KBM-7 (cell line): ENCODE data around the gene NXPE4.
"Not testable (repeated sequence)": the region's sequence is repeated elsewhere in the genome, so short reads cannot be mapped to it uniquely, and the experiment has no call there.

Experiments
- DNase-seq: peaks from one replicate; pipeline ENCODE4 v3.0.0-alpha.2; 2015
- in situ Hi-C: fragments of 300-500 bp; cut with MboI; formaldehyde crosslinking; loops from 2 replicates; pipeline ENCODE4 v1.14.3; 2020; ENCODE audit warnings: low sequenced_read_pairs, low pct_unique_long_range_greater_than_20kb, mixed read lengths

The NXPE4 gene

DNA sequence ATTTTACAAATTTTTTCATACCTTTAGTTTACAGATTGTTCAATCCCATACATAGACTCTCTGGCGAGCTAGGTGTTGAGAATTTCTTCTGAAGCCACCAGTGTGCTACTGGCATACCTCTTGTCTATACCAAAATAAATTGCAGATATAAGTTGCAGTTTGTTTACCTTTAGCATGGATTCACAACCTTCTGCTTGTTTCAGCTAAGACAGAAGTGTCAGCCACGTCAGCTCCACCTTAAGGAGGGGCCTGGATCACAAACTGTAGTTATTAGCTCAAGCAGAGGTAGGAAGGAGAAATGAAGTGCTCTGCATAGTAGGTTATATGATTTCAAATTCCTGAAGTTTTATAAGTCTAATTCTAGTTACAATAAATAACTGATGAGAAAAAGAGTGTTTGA lies at the start of gene NXPE4:
NXPE4 (minus strand) TSS at position 216 of the 400 bp plus-strand sequence. CDS start 1,027 bp downstream, outside the sequence.
- in situ Hi-C loops = no loop called here
- no peak for DNase-seq

DNA sequence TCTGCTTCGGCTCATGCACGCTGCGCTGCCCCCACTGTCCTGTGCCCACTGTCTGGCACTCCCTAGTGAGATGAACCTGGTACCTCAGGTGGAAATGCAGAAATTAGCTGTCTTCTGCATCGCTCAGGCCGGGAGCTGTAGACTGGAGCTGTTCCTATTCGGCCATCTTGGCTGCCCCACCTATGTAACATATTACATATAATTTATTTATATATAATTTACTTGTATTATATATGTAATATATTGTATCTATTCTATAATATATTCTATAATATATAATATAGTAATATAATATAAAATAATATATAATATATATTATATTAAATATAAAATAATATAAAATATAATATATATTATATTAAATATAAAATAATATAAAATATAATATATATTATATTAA lies 43.9 kb upstream of the NXPE4 start:
- DNase-seq, in situ Hi-C loops: not testable (repeated sequence)

DNA sequence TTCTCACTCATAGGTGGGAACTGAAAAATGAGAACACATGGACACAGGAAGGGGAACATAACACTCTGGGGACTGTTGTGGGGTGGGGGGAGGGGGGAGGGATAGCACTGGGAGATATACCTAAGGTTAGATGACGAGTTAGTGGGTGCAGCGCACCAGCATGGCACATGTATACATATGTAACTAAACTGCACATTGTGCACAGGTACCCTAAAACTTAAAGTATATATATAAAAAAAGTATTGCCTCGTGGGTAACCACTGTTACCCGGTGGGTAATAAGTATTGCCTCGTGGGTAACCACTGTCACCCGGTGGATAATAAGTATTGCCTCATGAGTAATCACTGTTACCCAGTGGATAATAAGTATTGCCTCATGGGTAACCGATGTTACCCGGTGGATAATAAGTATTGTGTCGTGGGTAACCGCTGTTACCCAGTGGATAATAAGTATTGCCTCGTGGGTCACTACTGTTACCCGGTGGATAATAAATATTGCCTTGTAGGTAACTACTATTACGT lies 35.9 kb upstream of the NXPE4 start:
- DNase-seq = peak; percentile 52
- in situ Hi-C loops = not testable (repeated sequence)

DNA sequence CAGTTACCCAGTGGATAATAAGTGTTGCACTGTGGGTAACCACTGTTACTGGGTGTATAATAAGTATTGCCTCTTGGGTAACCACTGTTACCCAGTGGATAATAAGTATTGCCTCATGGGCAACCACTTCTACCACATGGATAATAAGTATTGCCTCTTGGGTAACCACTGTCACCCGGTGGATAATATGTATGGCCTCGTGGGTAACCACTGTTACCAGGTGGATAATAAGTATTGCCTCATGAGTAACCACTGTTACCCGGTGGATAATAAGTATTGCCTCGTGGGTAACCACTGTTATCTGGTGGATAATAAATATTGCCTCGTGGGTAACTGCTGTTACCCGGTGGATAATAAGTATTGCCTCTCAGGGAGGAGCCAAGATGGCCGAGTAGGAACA lies 29.7 kb upstream of the NXPE4 start:
- no peak for DNase-seq
- in situ Hi-C loops = no loop called here

DNA sequence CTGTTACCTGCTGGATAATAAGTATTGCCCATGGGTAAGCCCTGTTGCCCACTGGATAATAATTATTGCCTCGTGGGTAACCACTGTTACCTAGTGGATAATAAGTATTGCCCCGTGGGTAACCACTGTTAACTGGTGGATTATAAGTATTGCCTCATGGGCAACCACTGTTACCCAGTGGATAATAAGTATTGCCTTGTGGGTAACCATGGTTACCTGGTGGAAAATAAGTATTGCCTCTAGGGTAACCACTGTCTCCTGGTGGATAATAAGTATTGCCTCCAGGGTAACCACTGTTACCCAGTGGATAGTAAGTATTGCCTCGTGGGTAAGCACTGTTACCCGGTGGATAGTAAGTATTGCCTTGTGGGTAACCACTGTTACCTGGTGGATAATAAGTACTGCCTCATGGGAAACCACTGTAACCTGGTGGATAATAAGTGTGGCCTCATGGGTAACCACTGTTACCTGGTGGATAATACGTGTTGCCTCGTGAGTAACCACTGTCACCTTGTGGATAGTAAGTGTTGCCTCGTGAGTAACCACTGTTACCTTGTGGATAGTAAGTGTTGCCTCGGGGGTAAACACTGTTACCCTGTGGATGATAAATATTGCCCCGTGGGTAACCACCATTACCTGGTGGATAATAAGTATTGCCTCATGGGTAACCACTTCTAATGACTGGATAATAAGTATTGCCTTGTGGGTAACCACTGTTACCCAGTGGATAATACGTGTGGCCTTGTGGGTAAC lies 29.0 kb upstream of the NXPE4 start:
- DNase-seq = no peak
- in situ Hi-C loops = no loop called here

DNA sequence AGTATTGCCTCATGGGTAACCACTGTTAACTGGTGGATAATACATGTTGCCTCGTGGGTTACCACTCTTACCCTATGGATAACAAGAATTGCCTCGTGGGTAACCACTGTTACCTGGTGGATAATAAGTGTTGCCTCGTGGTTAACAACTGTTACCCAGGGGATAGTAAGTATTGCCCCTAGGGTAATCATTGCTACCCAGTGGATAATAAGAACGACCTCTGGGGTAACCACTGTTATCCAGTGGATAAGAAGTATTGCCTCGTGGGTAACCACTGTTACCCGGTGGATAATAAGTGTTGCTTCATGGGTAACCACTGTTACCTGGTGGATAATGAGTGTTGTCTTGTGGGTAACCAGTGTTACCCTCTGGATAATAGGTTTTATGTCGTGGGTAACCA lies 28.1 kb upstream of the NXPE4 start:
- in situ Hi-C loops = no loop called here
- DNase-seq = no peak

DNA sequence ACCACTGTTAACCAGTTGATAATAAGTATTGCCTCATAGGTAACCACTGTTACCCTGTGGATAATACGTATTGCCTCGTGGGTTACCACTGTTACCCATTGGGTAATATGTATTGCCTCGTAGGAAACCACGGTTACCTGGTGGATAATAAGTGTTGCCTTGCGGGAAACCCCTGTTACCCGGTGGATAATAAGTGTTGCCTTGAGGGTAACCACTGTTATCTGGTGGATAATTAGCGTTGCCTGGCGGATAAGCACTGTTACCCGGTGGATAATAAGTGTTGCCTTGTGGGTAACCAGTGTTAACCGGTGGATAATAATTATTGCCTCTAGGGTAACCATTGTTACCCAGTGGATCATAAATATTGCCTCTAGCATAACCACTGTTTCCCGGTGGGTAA lies 27.3 kb upstream of the NXPE4 start:
- DNase-seq = no peak

DNA sequence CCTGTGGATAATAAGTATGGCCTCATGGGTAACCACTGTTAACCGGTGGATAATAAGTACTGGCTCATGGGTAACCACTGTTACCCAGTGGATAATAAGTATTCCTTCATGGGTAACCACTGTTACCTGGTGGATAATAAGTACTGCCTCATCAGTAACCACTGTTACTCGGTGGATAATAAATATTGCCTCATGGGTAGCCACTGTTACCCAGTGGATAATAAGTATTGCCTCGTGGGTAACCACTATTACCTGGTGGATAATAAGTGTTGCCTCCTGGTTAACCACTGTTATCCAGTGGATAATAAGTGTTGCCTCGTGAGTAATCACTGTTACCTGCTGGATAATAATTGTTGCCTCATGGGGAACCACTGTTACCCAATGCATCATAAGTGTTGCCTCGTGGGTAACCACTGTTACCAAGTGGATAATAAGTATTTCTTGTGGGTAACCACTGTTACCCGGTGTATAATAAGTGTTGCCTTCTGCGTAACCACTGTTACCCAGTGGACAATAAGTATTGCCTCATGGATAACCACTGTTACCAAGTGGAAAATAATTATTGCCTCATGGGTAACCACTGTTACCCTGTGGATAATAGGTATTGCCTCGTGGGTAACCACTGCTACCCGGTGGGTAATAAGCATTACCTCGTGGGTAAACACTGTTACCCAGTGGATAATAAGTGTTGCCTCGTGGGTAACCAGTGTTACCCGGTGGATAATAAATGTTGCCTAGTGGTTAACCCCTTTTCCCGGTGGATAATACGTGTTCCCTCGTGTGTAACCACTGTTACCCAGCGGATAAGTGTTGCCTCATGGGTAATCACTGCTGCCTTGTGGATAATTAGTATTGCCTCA lies 26.6 kb upstream of the NXPE4 start:
- in situ Hi-C loops = no loop called here
- DNase-seq = no peak

More for the DNA sequence above, 27.3 kb upstream of the NXPE4 start:
- in situ Hi-C loops = no loop called here

DNA sequence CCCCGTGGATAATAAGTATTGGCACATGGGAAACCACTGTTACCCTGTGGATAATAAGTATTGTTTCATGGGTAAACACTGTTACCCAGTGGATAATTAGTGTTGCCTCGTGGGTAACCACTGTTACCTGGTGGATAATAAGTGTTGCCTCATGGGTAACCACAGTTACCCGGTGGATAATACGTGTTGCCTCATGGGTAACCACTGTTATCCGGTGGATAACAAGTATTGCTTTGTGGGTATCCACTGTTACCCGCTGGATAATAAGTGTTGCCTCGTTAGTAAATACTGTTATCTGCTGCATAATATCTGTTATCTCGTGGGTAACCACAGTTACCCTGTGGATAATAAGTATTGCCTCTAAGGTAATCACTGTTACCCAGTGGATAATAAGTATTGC lies 25.5 kb upstream of the NXPE4 start:
- DNase-seq = no peak
- in situ Hi-C loops = no loop called here

DNA sequence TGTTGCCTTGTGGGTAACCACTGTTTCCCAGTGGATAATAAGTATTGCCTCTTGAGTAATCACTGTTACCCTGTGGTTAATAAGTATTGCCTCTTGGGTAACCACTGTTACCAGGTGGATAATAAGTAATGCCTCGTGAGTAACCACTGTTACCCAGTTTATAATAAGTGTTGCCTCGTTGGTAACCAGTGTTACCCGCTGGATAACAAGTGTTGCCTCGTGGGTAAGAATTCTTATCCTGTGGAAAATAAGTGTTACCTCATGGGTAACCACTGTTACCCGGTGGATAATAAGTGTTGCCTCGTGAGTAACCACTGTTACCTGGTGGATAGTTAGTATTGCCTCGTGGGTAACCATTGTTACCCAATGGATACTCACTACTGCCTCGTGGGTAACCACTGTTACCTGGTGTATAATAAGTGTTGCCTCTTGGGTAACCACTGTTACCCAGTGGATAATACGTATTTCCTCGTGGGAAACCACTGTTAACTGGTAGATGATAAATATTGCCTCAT lies 24.1 kb upstream of the NXPE4 start:
- no peak for DNase-seq
- in situ Hi-C loops = no loop called here

DNA sequence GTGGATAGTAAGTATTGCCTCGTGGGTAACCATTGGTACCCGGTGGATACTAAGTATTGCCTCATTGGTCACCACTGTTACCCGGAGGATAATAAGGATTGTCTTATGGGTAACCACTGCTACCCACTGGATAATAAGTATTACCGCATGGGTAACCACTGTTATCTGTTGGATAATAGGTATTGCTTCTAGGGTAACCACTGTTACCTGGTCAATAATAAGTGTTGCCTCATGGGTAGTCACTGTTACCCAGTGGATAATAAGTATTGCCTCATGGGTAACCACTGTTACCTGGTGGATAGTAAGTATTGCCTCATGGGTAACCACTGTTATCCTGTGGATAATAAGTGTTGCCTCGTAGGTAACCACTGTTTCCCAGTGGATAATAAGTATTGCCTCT lies 22.6 kb upstream of the NXPE4 start:
- DNase-seq = no peak
- in situ Hi-C loops = no loop called here

DNA sequence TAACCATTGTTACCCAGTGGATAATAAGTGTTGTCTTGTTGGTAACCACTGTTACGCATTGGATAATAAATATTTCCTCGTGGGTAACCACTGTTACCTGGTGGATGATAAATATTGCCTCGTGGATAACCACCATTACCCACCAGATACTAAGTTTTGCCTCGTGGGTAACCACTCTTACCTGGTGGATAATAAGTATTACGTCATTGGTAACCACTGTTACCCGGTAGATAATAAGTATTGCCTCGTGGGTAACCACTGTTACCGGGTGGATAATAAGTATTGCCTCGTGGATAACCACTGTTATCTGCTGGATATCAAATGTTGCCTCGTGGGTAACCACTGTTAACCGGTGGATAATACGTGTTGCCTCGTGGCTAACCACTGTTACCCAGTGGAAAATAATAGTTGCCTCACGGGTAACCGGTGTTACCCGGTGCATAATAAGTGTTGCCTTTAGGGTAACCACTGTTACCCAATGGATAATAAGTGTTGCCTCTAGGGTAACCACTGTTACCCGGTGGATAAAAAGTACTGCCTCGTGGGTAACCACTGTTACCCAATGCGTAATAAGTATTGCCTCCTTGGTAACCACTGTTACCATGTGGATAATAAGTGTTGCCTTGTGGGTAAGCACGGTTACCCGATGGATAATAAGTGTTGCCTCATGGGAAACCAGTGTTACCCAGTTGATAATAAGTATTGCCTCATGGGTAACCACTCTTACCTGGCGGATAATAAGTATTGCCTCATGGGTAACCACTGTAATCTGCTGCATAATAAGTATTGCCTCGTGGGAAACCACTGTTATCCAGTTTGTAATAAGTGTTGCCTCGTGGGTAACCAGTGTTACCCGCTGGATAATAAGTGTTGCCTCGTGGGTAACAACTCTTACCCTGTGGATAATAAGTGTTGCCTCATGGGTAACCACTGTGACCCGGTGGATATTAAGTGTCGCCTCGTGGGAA lies 21.9 kb upstream of the NXPE4 start:
- in situ Hi-C loops = no loop called here
- DNase-seq = no peak

DNA sequence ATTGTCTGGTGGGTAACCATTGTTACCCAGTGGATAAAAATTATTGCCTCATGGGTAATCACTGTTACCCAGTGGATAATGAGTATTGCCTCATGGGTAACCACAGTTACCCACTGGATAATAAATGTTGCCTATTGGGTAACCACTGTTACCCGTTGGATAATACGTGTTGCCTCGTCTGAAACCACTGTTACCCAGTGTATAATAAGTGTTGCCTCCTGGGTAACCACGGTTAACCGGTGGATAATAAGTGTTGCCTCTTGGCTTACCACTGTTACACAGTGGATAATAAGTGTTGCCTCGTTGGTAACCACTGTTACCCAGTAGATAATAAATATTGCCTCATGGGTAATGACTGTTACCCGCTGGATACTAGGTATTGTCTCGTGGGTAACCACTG lies 20.9 kb upstream of the NXPE4 start:
- in situ Hi-C loops = no loop called here
- DNase-seq = no peak

DNA sequence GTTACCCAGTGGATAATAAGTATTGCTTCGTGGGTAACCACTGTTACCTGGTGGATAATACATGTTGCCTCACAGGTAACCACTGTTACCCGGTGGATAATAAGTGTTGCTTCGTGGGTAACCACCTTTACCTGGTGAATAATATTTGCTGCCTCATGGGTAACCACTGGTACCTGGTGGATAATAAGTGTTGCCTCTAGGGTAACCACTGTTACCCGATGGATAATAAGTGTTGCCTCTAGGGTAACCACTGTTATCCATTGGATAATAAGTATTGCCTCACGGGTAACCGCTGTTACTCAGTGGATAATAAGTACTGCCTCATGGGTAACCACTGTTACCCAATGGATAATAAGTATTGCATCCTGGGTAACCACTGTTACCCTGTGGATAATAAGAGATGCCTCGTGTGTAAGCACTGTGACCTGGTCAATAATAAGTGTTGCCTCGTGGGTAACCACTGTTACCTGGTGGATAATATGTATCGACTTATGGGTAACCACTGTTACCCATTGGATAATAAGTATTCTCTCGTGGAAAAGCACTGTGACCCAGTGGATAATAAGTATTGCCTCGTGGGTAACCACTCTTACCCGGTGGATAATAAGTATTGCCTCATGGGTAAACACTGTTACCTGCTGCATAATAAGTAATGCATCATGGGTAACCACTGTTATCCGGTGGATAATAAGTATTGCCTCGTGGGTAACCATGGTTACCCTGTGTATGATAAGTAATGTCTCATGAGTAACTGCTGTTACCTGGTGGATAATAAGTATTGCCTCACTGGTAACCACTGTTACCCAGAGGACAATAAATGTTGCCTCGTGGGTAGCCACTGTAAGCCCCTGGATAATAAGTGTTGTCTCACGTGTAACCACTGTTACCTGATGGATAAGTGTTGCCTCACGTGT lies 20.1 kb upstream of the NXPE4 start:
- in situ Hi-C loops = no loop called here
- no peak for DNase-seq

DNA sequence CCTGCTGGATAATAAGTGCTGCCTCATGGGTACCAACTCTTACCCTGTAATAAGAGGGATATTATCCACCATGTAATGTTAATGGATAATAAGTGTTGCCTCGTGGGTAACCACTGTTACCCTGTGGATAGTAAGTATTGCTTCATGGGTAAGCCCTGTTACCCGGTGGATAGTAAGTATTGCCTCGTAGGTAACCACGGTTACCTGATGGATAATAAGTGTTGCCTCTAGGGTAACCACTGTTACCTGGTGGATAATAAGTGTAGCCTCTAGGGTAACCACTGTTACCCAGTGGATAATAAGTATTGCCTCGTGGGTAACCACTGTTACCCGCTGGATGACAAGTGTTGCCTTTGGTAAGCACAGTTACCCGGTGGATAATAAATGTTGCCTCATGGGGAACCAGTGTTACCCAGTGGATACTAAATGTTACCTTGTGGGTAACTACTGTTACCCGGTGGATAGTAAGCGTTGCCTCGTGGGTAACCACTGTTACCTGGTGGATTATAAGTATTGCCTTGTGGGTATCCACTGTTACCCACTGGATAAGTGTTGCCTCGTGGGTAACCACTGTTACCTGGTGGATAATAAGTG lies 18.6 kb upstream of the NXPE4 start:
- in situ Hi-C loops = no loop called here
- DNase-seq = no peak

DNA sequence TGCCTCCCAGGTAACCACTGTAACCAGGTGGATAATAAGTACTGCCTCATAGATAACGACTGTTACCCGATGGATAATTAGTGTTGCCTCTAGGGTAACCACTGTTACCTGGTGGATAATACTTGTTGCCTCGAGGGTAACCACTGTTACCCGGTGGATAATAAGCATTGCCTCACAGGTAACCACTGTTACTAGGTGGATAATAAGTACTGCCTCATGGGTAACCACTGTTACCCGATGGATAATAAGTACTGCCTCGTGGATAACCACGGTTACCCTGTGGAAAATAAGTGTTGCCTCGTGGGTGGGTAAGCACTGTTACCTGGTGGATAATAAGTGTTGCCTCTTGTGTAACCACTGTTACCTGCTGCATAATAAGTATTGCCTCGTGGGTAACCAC lies 17.5 kb upstream of the NXPE4 start:
- DNase-seq, in situ Hi-C loops: not testable (repeated sequence)

DNA sequence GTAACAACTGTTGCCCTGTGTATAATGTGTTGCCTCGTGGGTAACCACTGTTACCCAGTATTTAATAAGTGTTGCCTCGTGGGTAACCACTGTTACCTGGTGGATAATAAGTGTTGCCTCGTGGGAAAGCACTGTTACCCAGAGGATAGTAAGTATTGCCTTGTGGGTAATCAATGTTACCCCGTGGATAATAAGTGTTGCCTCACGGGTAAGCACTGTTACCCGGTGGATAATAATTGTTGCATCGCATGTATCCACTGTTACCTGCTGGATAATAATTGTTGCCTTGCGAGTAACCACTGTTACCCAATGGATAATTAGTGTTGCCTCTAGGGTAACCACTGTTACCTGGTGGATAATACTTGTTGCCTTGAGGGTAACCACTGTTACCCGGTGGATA lies 17.1 kb upstream of the NXPE4 start:
- in situ Hi-C loops = no loop called here
- DNase-seq = no peak

DNA sequence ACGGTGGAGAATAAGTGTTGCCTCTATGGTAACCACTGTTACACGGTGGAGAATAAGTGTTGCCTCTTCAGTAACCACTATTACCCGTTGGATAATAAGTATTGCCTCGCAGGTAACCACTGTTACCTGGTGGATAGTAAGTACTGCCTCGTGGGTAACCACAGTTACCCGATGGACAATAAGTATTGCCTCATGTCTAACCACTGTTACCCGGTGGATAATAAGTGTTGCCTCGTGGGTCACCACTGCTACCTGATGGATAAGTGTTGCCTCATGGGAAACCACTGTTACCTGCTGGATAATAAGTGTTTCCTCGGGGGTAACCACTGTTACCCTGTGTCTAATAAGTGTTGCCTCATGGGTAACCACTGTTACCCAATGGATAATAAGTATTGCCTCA lies 16.6 kb upstream of the NXPE4 start:
- DNase-seq, in situ Hi-C loops: not testable (repeated sequence)
